AG04449 (cell line): ENCODE results near the gene CD4.
A peak's percentile ranks its signal among the peaks of the same experiment; 100 is the strongest.

Experiments
- CTCF ChIA-PET: fragments of 350-600 bp; formaldehyde crosslinking; extraction: SDS; loops from one replicate; lab custom pipeline; 2021; ENCODE audit warnings: antibody characterized with exemption; lab: Yijun Ruan, JAX
- POLR2A ChIA-PET: fragments of 400-600, 350-600 bp; formaldehyde crosslinking; extraction: SDS; loops from one replicate; lab custom pipeline; 2020; ENCODE audit warnings: antibody characterized with exemption, inconsistent platforms; lab: Yijun Ruan, JAX
- DNase-seq: peaks from one replicate; pipeline ENCODE4 v3.0.0-alpha.2; 2010; ENCODE audit warnings: low read depth, low spot score
- H3K4me3 ChIP-seq: 2 replicates; pipeline ENCODE4 v1.5.1; 2011; ENCODE audit warnings: low read depth, mild to moderate bottlenecking, control low read depth, low read length
- CTCF ChIP-seq: IDR thresholded peaks from one replicate; pipeline ENCODE4 v1.5.1; 2011; ENCODE audit warnings: mild to moderate bottlenecking, moderate library complexity, low read length, control low read depth, inconsistent platforms; ENCODE audit not compliant: insufficient read depth; ENCODE audit errors: missing control alignments

CD4 gene

GRCh38 chr12:6767353-6768319 lies 21.7 kb upstream of the CD4 start:
- peak overlapping the region; percentile 93 for H3K4me3 ChIP-seq
- TF ChIP-seq CTCF: no peak
- POLR2A ChIA-PET: interaction anchor here (0.6 to 3.2 kb wide), 15 partner anchors 10 to 298 kb away, joined by 3 to 78 read pairs (median 7); partner anchors contain the start of genes CDCA3, COPS7A, GPR162 and MLF2
- CTCF ChIA-PET: interaction anchor here (0.7 to 8.7 kb wide), 27 partner anchors 8 to 172 kb away, joined by 3 to 222 read pairs (median 5); partner anchors contain the start of genes CDCA3, COPS7A and MLF2
- DNase-seq: no peak

GRCh38 chr12:6768437-6768914 lies 20.9 kb upstream of the CD4 start:
- ChIA-PET CTCF (interaction anchor here (1.2 to 8.7 kb wide), 6 partner anchors 8 to 57 kb away, joined by 4 to 222 read pairs (median 29); partner anchors contain the start of gene MLF2), POLR2A (interaction anchor here (2.6 kb wide), 1 partner anchor 53 kb away, joined by 14 read pairs; the partner anchor contains the start of gene GPR162)
- no peak for TF ChIP-seq CTCF
- peak overlapping the region; percentile 93 for H3K4me3 ChIP-seq
- DNase-seq: no peak

GRCh38 chr12:6768990-6769389 lies 20.3 kb upstream of the CD4 start:
- peak overlapping the region; percentile 93 for H3K4me3 ChIP-seq
- DNase-seq: no peak
- CTCF ChIA-PET: interaction anchor here (1.6 to 8.7 kb wide), 4 partner anchors 9 to 56 kb away, joined by 4 to 222 read pairs (median 94); partner anchors contain the start of gene MLF2
- TF ChIP-seq CTCF: no peak
- POLR2A ChIA-PET: interaction anchor here (1.5 kb wide), 1 partner anchor 16 kb away, joined by 8 read pairs; the partner anchor contains the start of gene MLF2

GRCh38 chr12:6769666-6770065 lies 19.7 kb upstream of the CD4 start:
- DNase-seq: no peak
- CTCF ChIA-PET: interaction anchor here (1.4 to 8.7 kb wide), 5 partner anchors 9 to 55 kb away, joined by 4 to 222 read pairs (median 51); partner anchors contain the start of gene MLF2
- TF ChIP-seq CTCF: no peak
- POLR2A ChIA-PET: interaction anchor here (1.5 kb wide), 1 partner anchor 17 kb away, joined by 8 read pairs; the partner anchor contains the start of gene MLF2
- H3K4me3 ChIP-seq: no peak overlapping the region; the same call in 1 of the 2 replicates

- ChIA-PET CTCF (interaction anchor here (0.8 to 8.7 kb wide), 4 partner anchors 9 to 19 kb away, joined by 3 to 222 read pairs (median 70); partner anchors contain the start of gene MLF2), POLR2A (interaction anchor here (1.5 kb wide), 1 partner anchor 17 kb away, joined by 8 read pairs; the partner anchor contains the start of gene MLF2)
- DNase-seq: no peak
- no peak overlapping the region for H3K4me3 ChIP-seq
- TF ChIP-seq CTCF: no peak
Observed at GRCh38 chr12:6770094-6770493, 19.2 kb upstream of the CD4 start.
